HepG2 (cell line): ENCODE data around the gene POLR3GL. TPM values are rescaled to one million over a fixed set of nuclear protein-coding genes. Genes with fewer than 3 reads are reported as not detected.
A peak's percentile ranks its signal among the peaks of the same experiment; 100 is the strongest.

Experiments used
- AFF4 ChIP-seq: sonication (generic); formaldehyde crosslinking; IDR thresholded peaks from 2 replicates; pipeline ENCODE4 v1.4.0; 2020; ENCODE audit warnings: missing genetic modification reagents
- ATRX ChIP-seq: sonication (generic); formaldehyde crosslinking; IDR thresholded peaks from 2 replicates; pipeline ENCODE4 v1.4.0; 2020; ENCODE audit warnings: missing genetic modification reagents, borderline replicate concordance
- CENPBD1 ChIP-seq: sonication (generic); formaldehyde crosslinking; IDR thresholded peaks from 2 replicates; pipeline ENCODE4 v1.8.0; 2022; ENCODE audit warnings: missing genetic modification reagents, low read depth, mild to moderate bottlenecking, borderline replicate concordance
- CENPT ChIP-seq: sonication (generic); formaldehyde crosslinking; IDR thresholded peaks from 2 replicates; pipeline ENCODE4 v1.8.0; 2022; ENCODE audit warnings: low read depth, mild to moderate bottlenecking, moderate library complexity, missing genetic modification reagents
- HOXA9 ChIP-seq: sonication (generic); formaldehyde crosslinking; IDR thresholded peaks from 2 replicates; pipeline ENCODE4 v1.8.1; 2022; ENCODE audit warnings: missing genetic modification reagents, mild to moderate bottlenecking, moderate library complexity, borderline replicate concordance
- SMC3 ChIP-seq: IDR thresholded peaks from 2 replicates; pipeline ENCODE4 v1.6.1; 2011; ENCODE audit warnings: low read length, improper control_type of control experiment
- TEF ChIP-seq: sonication (generic); formaldehyde crosslinking; IDR thresholded peaks from 2 replicates; pipeline ENCODE4 v1.5.0; 2020; ENCODE audit warnings: missing genetic modification reagents
- ZNF747 ChIP-seq: sonication (generic); formaldehyde crosslinking; IDR thresholded peaks from 2 replicates; pipeline ENCODE4 v1.8.1; 2023; ENCODE audit warnings: missing genetic modification reagents, mild to moderate bottlenecking, borderline replicate concordance
- ZNF784 ChIP-seq: sonication (generic); formaldehyde crosslinking; IDR thresholded peaks from 2 replicates; pipeline ENCODE4 v1.5.1; 2020; ENCODE audit warnings: missing genetic modification reagents, mild to moderate bottlenecking, borderline replicate concordance
- polyA plus RNA-seq, 8 experiments: library from polyadenylated mRNA; depleted of rRNA in 3 of 8; stranded (reverse) in 7 of 8; unstranded in 1 of 8; fragments of >200 nt; fragmentation: Illumina TruSeq in 4 of 8; extraction: Trizol in 4 of 8; gene quantifications; 2 replicates each; pipeline versions ENCODE4 v1.2.1 to v1.2.3, GENCODE V29; 2011 to 2016; ENCODE audit warnings: low read depth in 4 of 8, missing spikeins in 1 of 8, mixed read lengths in 1 of 8; ENCODE audit not compliant: insufficient read depth in 1 of 8
- total RNA-seq, 5 experiments: library from RNA; depleted of rRNA; stranded (reverse); fragments of >200 nt; fragmentation: Illumina TruSeq; extraction: Trizol; gene quantifications; 2 replicates each; pipeline ENCODE4 v1.2.3, GENCODE V29; 2016; ENCODE audit warnings: low read depth in 1 of 5
- TF ChIP-seq, protein P1 (sequence below): sonication (generic); formaldehyde crosslinking; IDR thresholded peaks from 2 replicates; pipeline ENCODE4 v1.5.0; 2020; ENCODE audit warnings: mild to moderate bottlenecking, low read depth, missing genetic modification reagents, borderline replicate concordance
- TF ChIP-seq, protein P2 (sequence below): sonication (generic); formaldehyde crosslinking; IDR thresholded peaks from 2 replicates; pipeline ENCODE4 v1.4.0; 2020; ENCODE audit warnings: missing genetic modification reagents, borderline replicate concordance
- TF ChIP-seq, protein P3 (sequence below): sonication (generic); formaldehyde crosslinking; IDR thresholded peaks from 2 replicates; pipeline ENCODE4 v1.9.0; 2021; ENCODE audit warnings: missing genetic modification reagents, borderline replicate concordance

Gene POLR3GL
- total and polyA plus RNA-seq, 2 of the 13 experiments (the other 11 are each of a cell fraction or from before 2014, with no cell fraction given), result 11.5 to 12.4 TPM

- TF ChIP-seq AFF4 (CRISPR knock-in tag), result no peak
- no peak for TF ChIP-seq CENPT (CRISPR knock-in tag)
- peak; percentile 41; the same call in 1 of the 2 replicates for TF ChIP-seq TEF (CRISPR knock-in tag)
- TF ChIP-seq, protein P1, sequence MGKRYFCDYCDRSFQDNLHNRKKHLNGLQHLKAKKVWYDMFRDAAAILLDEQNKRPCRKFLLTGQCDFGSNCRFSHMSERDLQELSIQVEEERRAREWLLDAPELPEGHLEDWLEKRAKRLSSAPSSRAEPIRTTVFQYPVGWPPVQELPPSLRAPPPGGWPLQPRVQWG, result no peak
- TF ChIP-seq, protein P2, sequence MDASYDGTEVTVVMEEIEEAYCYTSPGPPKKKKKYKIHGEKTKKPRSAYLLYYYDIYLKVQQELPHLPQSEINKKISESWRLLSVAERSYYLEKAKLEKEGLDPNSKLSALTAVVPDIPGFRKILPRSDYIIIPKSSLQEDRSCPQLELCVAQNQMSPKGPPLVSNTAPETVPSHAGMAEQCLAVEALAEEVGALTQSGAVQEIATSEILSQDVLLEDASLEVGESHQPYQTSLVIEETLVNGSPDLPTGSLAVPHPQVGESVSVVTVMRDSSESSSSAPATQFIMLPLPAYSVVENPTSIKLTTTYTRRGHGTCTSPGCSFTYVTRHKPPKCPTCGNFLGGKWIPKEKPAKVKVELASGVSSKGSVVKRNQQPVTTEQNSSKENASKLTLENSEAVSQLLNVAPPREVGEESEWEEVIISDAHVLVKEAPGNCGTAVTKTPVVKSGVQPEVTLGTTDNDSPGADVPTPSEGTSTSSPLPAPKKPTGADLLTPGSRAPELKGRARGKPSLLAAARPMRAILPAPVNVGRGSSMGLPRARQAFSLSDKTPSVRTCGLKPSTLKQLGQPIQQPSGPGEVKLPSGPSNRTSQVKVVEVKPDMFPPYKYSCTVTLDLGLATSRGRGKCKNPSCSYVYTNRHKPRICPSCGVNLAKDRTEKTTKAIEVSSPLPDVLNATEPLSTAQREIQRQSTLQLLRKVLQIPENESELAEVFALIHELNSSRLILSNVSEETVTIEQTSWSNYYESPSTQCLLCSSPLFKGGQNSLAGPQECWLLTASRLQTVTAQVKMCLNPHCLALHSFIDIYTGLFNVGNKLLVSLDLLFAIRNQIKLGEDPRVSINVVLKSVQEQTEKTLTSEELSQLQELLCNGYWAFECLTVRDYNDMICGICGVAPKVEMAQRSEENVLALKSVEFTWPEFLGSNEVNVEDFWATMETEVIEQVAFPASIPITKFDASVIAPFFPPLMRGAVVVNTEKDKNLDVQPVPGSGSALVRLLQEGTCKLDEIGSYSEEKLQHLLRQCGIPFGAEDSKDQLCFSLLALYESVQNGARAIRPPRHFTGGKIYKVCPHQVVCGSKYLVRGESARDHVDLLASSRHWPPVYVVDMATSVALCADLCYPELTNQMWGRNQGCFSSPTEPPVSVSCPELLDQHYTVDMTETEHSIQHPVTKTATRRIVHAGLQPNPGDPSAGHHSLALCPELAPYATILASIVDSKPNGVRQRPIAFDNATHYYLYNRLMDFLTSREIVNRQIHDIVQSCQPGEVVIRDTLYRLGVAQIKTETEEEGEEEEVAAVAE (CRISPR knock-in tag), result no peak
- no peak for TF ChIP-seq HOXA9 (CRISPR knock-in tag)
- TF ChIP-seq ZNF747 (CRISPR knock-in tag), result no peak
- no peak for TF ChIP-seq SMC3
- TF ChIP-seq, protein P3, sequence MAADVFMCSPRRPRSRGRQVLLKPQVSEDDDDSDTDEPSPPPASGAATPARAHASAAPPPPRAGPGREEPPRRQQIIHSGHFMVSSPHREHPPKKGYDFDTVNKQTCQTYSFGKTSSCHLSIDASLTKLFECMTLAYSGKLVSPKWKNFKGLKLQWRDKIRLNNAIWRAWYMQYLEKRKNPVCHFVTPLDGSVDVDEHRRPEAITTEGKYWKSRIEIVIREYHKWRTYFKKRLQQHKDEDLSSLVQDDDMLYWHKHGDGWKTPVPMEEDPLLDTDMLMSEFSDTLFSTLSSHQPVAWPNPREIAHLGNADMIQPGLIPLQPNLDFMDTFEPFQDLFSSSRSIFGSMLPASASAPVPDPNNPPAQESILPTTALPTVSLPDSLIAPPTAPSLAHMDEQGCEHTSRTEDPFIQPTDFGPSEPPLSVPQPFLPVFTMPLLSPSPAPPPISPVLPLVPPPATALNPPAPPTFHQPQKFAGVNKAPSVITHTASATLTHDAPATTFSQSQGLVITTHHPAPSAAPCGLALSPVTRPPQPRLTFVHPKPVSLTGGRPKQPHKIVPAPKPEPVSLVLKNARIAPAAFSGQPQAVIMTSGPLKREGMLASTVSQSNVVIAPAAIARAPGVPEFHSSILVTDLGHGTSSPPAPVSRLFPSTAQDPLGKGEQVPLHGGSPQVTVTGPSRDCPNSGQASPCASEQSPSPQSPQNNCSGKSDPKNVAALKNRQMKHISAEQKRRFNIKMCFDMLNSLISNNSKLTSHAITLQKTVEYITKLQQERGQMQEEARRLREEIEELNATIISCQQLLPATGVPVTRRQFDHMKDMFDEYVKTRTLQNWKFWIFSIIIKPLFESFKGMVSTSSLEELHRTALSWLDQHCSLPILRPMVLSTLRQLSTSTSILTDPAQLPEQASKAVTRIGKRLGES (CRISPR knock-in tag), result no peak
- TF ChIP-seq CENPBD1 (CRISPR knock-in tag), result no peak
- TF ChIP-seq ATRX (CRISPR knock-in tag), result no peak
- TF ChIP-seq ZNF784, result no peak
Observed at GRCh38 chr1:145985502-145986439, 21.3 kb downstream of the POLR3GL start (continued).
